Measurements from ENCODE around the gene HSP90AB1. TPM values are rescaled to one million over a fixed set of nuclear protein-coding genes. Genes with fewer than 3 reads are reported as not detected.

HSP90AB1 gene
- total and polyA plus RNA-seq, 12 donors = 235 to 1,053 (median 904) TPM

- WGBS, 2 donors = 1% methylated on average over 70 to 72 of the region's 73 CpGs
- no peaks in the 10 kb centered on the region for H3K27me3 ChIP-seq
- H3K4me3 ChIP-seq = peak within 1 kb of the TSS; percentile 64 to 87 (median 74)
- H3K9me3 ChIP-seq = no peaks in the 10 kb centered on the region
- H3K4me1 ChIP-seq = peaks cover 46 to 97% (median 92%) of the 10 kb centered on the region in 9 donors
- H3K27ac ChIP-seq = peak within 1 kb of the TSS; percentile 82 to 98 (median 94)
- ATAC-seq (peak; percentile 5 to 47 (median 20)), DNase-seq (peak; percentile 77 to 85)
- no peaks in the 10 kb centered on the region for H3K36me3 ChIP-seq
- TF ChIP-seq CTCF (IDR thresholded peaks at IDR 0.05) = peak in 5 of 9 donors; percentile 6 to 43 (median 28)
- intact Hi-C loops (cut with DNase I) = loop anchor here in 1 of 10 donors (10.0 kb wide), 1 partner anchor 449 kb away; the partner anchor contains the start of gene VEGFA
Measured at GRCh38 chr6:44223319-44224028, 23.4 kb upstream of the HSP90AB1 start, which contains the start of gene SLC29A1. SLC29A1 (plus strand) TSS chr6:44223595; CDS start chr6:44227314, 3,719 bp downstream.

GRCh38 chr6:44224029-44224964, 22.6 kb upstream of the HSP90AB1 start:
- peak overlapping the region in 9 of 10 donors; percentile 88 to 98 (median 93) for H3K27ac ChIP-seq
- peak overlapping the region; percentile 64 to 87 (median 74) for H3K4me3 ChIP-seq
- H3K36me3 ChIP-seq = peaks cover 0 to 7% (median 0%) of the 10 kb centered on the region in 9 donors
- H3K4me1 ChIP-seq = peaks cover 46 to 97% (median 92%) of the 10 kb centered on the region in 9 donors
- no peak for TF ChIP-seq CTCF (IDR thresholded peaks at IDR 0.05)
- ATAC-seq (no peak), DNase-seq (no peak)
- H3K27me3 ChIP-seq = no peaks in the 10 kb centered on the region
- intact Hi-C loops (cut with DNase I) = loop anchor here in 1 of 10 donors (10.0 kb wide), 1 partner anchor 449 kb away; the partner anchor contains the start of gene VEGFA
- 8% methylated on average over 13 to 18 of the region's 18 CpGs for WGBS, 2 donors
- H3K9me3 ChIP-seq = no peaks in the 10 kb centered on the region

- Histone ChIP-seq H3K36me3 (peaks cover 0 to 13% (median 0%) of the 10 kb centered on the region in 9 donors), H3K27me3 (no peaks in the 10 kb centered on the region), H3K4me1 (peaks cover 44 to 96% (median 90%) of the 10 kb centered on the region in 9 donors), H3K9me3 (no peaks in the 10 kb centered on the region), H3K27ac (peak overlapping the region in 9 of 10 donors; percentile 88 to 98 (median 93)), H3K4me3 (peak overlapping the region in 6 of 10 donors; percentile 67 to 87 (median 77))
- WGBS, 2 donors = 59 to 74% methylated on average over 4 of the region's 4 CpGs
- intact Hi-C loops (cut with DNase I) = loop anchor here in 1 of 10 donors (10.0 kb wide), 1 partner anchor 450 kb away; the partner anchor contains the start of gene VEGFA
- no peak for DNase-seq
- TF ChIP-seq CTCF (IDR thresholded peaks at IDR 0.05) = no peak
- no peak for ATAC-seq
Measured at GRCh38 chr6:44224965-44225305, 22.0 kb upstream of the HSP90AB1 start.
